T1000 (cell line): Measurements from ENCODE around the gene GOT1.

Source experiments
- DNase-seq: peaks from one replicate; lab custom pipeline; 2025; ENCODE audit warnings: mixed read lengths; lab: John Stamatoyannopoulos, UW

Gene GOT1

GRCh38 chr10:99358101-99358500, 72.3 kb downstream of the GOT1 start:
- no peak for DNase-seq

DNA sequence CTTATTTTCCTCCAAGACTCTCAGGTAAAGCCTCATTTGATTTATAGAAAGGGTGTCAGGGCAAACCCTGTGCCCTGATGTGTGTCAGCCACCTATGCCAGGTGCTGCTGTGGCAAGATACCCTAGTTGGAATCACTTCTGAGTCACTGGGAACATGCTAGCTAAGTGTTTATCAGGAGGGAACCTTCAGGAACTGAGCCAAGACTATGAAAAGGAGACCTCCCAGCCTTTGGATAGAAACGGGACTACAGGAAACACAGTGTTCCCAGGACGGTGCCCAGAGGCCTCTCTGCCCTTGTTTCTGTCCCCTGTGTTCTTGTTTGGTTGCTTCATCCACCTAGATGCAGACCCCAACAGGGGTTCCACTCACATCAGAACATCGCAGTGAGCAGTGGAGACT, 72.7 kb downstream of the GOT1 start:
- DNase-seq = no peak

DNA sequence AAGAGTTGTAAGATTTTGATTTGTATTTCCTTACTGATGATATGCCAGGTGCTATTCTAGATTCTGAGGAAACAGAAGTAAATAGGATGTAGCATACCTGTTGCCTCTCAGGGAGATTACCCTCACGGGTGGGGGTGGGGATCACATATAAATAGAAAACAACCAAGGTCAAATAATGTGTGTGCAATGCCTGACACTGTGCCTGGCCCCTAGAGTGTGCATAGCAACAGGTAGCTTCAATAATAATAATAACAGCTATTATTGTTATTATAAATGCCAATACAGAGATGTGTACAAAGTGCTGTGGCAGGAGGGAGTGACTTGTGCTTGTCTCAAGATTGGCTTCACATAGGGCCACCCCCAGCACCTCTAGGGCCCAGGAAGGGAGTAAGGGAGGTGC, 77.2 kb downstream of the GOT1 start:
- no peak for DNase-seq

- DNase-seq = no peak
These were observed 82.8 kb downstream of the GOT1 start for GRCh38 chr10:99347672-99348071.
